DMS79 treated with DMSO at 0.1 percent for 48 hours (cell line): ENCODE results near the gene FOXG1.
A peak's percentile ranks its signal among the peaks of the same experiment; 100 is the strongest.

ENCODE experiments used
- DNase-seq: peaks from one replicate; lab custom pipeline; 2025; lab: John Stamatoyannopoulos, UW

FOXG1 gene

DNA sequence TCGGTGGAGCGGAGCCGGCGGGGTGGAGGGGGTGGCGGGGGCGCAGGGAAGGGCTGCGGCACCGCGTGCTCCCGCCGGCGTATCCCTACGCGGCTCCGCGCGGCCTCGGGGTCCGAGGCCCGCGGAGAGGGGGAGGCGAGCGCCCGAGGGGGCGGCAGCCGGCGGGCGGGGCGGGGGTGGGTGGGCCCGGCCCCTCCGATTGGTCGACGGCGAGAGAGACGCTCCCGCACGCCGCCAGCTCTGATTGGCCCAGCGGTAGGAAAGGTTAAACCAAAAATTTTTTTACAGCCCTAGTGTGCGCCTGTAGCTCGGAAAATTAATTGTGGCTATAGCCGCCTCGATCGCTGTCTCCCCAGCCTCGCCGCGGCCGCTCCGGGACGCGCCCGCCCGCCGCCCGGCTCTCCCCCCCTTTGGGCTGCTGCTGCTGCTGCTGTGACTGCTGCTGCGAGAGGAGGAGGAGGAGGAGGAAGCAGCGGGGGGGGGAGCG lies at the start of gene FOXG1:
TSS of gene FOXG1 (plus strand) at position 319 of the 487 bp plus-strand sequence. CDS start 493 bp downstream, outside the sequence.
- peak; percentile 95 for DNase-seq

DNA sequence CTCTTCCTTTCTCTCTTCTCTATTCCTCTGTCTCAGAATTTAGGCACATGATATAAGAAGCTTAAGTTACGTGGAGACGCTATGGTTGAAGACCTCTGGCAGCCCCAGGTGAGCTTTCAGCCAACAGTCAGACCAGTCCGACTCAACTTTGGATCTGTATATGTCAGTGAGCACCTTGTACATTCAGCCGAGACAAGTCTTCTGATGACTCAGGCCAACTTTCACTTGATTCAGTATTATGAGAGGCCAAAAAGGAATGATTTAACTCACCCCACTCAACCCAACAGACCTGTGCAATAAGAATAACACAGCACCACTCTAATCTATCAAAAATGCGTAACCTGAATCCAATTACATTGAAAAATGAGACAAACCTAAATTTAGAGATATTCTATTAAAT lies 47.5 kb upstream of the FOXG1 start:
- no peak for DNase-seq

- no peak for DNase-seq
These were observed 35.2 kb upstream of the FOXG1 start for GRCh38 chr14:28731358-28731757.

GRCh38 chr14:28742171-28742846 lies 24.3 kb upstream of the FOXG1 start:
- DNase-seq, result no peak

DNA sequence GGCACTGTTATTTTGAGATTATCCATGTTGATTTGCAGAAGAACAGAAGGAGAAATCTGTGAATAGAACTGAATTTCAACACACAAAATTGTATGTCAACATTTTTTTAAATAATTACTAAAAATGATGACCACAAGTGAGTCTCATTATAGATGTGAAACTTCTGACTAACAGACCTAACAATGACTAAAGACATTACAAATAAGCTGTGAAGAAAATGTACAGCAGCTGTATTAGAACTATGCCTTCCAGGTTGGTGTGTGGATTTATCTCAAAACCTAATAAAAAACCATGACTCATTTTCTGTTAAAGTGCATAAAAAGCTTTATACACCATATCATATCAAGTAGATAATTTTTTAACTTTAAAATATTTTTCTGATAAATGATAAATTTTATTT lies 22.5 kb upstream of the FOXG1 start:
- no peak for DNase-seq

DNA sequence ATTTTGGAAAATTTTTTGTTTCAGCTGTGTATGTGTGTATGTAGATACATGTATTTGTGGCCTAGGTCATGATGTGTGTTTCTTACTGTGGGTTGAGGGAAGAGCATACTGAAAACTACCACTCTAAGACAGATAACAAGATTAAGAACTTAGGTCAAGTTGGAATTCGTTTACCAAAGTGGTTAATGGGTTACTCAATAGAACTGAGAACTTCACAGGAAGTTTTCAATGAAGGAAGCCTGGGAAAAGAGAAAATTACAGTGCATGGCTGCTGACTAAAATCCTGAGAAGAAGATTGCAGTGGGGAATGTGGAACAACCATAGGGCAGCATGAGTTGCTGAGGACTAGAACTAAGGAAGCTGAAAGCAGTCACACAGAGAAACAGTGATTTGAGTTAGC lies 21.4 kb upstream of the FOXG1 start:
- no peak for DNase-seq

DNA sequence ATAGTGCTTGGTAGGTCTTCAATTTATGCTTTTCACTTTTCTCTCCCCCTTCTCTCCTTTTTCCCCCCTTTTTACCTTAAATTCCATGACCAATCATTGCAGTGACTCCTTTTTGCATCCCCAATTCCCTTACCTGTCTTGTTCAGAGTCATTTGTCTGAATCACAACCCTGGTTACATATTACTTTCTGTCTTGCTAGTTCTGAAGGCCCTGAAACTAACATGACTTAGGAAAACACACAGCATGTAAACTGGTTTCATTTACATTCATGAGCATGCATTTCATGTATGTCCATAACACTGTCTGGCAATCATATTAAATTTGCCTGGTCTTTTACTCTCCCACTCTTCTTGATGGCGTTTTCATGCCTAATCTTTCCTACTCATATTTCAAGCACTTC lies 20.3 kb upstream of the FOXG1 start:
- DNase-seq, result no peak

GRCh38 chr14:28751467-28752058 lies 15.0 kb upstream of the FOXG1 start:
- DNase-seq, result peak; percentile 65

DNA sequence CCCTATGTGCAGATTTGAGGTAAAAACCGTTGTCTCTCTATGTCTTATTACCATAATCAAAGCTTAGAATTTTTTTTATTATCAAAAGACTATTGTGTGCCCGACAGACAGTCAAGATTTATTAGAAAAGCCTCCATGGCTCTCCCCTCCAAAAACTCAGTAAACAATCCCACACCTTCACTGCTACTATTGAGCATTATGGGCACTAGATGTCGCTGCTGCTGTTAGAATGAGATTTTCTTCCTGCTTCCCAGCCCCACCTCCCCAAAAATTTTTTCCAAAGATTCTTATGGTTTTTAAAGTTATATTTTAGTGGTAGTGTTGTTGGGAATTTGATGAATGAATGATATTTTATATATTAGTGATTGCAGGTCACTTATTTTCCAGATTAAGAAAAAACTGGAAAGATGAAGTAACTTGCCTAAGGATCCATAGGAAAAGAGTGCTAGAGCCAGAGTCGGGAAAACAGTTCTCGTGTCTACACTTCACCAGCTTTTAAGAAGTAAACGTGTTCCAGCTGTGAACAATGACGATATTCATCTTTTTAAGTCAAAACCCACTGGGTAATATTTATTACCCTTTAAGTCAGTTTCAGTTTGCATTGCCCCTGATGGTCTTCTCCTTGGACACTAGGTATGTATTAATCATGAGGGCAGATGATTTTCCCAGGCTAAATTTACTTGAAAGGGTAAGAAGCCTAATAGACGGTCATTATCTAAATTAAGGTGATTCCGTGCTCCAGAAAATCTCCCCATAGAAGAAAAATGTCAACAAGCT lies 12.2 kb upstream of the FOXG1 start:
- DNase-seq, result peak; percentile 60

GRCh38 chr14:28755198-28755815 lies 11.3 kb upstream of the FOXG1 start:
- no peak for DNase-seq

- DNase-seq, result no peak
These were observed 10.7 kb upstream of the FOXG1 start for GRCh38 chr14:28755884-28756268.

- no peak for DNase-seq
These were observed 10.2 kb upstream of the FOXG1 start for GRCh38 chr14:28756269-28756883.

- DNase-seq, result no peak
These were observed 9.6 kb upstream of the FOXG1 start for GRCh38 chr14:28756884-28757570.

DNA sequence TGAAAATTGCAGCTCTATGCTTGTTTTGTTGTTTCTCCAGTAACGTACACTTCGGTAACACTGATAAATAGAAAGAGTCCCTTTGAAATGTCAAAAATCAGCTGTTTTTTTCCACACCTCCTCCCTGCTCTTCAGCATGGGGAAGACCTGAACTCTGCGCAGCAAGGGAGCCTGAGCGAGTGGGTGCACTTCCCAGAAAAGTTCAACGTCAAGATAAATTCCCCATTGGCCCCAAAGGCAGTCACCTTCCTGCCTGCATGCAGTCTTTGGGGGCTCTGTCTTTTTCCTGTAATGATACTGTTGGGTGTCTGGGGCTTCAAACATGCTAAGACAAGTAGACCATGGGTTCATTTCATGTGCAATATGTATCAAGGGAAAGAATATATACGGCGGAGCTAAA lies 8.8 kb upstream of the FOXG1 start:
- DNase-seq, result no peak

DNA sequence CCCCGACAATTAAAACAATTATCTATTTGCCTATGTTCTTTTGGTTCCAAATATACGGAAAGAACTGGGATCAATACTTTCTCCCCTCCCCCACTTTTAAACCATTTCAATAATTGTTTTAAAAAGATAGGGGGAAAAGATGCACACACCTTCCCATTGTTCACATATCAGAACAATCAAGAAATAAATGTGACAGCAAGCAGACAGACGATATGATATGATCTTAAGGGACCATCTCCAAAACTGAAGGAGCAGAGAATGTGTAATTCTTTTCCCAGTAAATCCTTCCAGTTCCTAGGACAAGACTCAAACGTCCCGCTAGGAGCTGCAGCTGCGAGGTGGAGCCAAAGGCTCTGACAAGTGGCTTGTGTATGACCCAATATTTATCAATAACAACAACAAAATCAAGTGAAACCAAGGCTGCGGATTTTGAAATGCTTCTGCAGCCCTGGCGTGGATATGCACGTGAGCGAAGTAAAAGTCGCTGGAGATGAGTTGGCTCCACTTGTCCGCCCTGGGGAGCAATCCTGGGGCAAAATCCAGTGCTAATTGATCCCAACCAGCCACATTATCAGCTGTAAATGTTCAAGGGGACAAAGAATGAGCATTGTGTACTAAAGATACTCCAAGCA lies 8.2 kb upstream of the FOXG1 start:
- DNase-seq, result no peak

GRCh38 chr14:28758885-28759652 lies 7.5 kb upstream of the FOXG1 start:
- DNase-seq, result no peak

DNA sequence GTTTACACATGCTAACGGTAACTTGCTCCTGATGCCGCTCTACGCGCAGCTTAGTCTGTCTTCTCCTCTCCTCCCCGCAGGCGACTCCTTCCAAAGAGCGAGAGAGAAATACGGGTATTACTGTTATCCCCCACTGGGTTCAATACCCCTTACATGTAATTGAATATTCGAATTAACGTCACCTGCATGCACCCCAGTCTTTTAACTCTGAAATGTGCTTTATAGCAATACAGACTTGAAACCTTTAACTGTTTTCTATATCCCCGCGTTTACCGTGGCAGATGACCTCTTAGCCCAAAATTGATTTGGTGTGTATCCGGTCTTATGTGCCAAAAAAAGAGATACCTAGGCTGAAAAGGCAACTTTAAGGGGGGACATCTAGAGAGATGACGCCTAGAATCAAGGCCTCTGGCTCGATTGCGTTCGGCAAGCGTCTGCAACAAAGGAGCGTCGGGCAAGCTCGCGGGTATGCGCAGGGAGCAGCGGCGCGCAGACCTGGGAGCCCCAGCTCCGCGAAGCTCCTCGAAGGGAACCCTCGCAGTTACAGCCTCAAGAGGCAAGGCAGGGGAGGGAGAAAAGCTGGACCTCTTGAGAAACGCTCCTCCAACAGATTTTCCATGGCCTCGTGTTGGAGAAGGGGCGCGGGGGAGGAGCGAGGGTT lies 6.8 kb upstream of the FOXG1 start:
- DNase-seq, result no peak

DNA sequence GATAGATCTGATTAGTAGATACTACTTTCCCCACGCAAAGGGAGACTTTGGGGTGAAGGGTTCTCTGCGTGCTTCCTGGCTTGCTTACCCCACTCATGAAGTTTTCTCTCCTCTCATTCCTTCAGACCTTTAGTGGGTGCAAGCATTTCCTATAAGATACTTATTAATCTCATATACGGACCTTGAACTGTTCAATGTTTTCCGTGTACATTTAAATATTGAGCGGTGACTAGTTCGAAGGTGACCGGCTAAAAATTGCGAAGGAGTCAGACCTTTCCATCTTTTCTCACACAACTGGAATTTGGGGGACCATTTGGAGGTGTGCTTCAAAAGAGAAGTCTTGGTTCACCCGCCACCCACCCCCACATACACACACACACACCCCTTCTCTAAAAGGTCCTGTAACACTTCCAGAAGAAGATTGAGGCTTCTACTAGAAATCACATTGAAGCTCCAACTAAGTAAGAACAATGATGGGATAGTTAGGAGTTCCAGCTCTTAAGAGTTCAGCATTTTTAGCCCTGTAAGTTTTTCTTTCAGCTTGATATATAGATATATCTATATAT lies 6.1 kb upstream of the FOXG1 start:
- no peak for DNase-seq
